Spinal cord (tissue), 10 donors: Measurements from ENCODE around the gene SPTLC1. TPM values are rescaled to one million over a fixed set of nuclear protein-coding genes. Genes with fewer than 3 reads are reported as not detected.
"Not testable (repeated sequence)": the region's sequence is repeated elsewhere in the genome, so short reads cannot be mapped to it uniquely, and the experiment has no call there.

Experiments used
- DNase-seq, 6 donors: peaks; one replicate each; pipeline versions ENCODE4 v3.0.0 to v3.0.0-alpha.2; 2013 to 2015; ENCODE audit warnings: low spot score in 6 of 6, low read depth in 4 of 6
- H3K27ac ChIP-seq: one replicate; pipeline ENCODE4 v1.5.1; 2013; ENCODE audit warnings: low read depth, low read length, control low read depth
- H3K27me3 ChIP-seq: one replicate; pipeline ENCODE4 v1.6.1; 2013; ENCODE audit warnings: low read length; ENCODE audit not compliant: control insufficient read depth, insufficient read depth
- H3K36me3 ChIP-seq: one replicate; pipeline ENCODE4 v1.6.1; 2013; ENCODE audit warnings: low read length; ENCODE audit not compliant: control insufficient read depth, insufficient read depth
- H3K4me1 ChIP-seq: one replicate; pipeline ENCODE4 v1.6.1; 2013; ENCODE audit warnings: low read length; ENCODE audit not compliant: control insufficient read depth, insufficient read depth
- H3K4me3 ChIP-seq: one replicate; pipeline ENCODE4 v1.5.1; 2013; ENCODE audit warnings: low read depth, low read length, control low read depth
- H3K9me3 ChIP-seq: one replicate; pipeline ENCODE4 v1.6.1; 2013; ENCODE audit warnings: low read length; ENCODE audit not compliant: control insufficient read depth, insufficient read depth
- WGBS: methylation state at CpG from one replicate; pipeline ENCODE4 v1.1.5; 2013; ENCODE audit warnings: missing lambda C conversion rate; ENCODE audit not compliant: insufficient coverage; 5-methylcytosine and 5-hydroxymethylcytosine counted together
- polyA plus RNA-seq, 2 donors: library from polyadenylated mRNA; unstranded; fragments of 120-200 nt; gene quantifications; one replicate each; pipeline ENCODE4 v1.2.1, GENCODE V29; 2013; ENCODE audit not compliant: insufficient read length in 2 of 2
- total RNA-seq, 2 donors: library from RNA; depleted of rRNA in 1 of 2; stranded (reverse); fragments of 120-200 nt in 1 of 2; fragments of >200 nt in 1 of 2; gene quantifications; one replicate each; pipeline versions ENCODE4 v1.2.3 to v1.2.4, GENCODE V29; 2013 to 2014
- donor health status: healthy.

Gene SPTLC1
- total and polyA plus RNA-seq, 4 donors = 63.8 to 126 (median 75.7) TPM

- H3K27ac ChIP-seq, H3K9me3 ChIP-seq, H3K27me3 ChIP-seq, H3K36me3 ChIP-seq, H3K4me3 ChIP-seq: not testable (repeated sequence)
- H3K4me1 ChIP-seq = peaks cover 17% of the 10 kb centered on the region
- WGBS = 69% methylated on average over 8 of the region's 10 CpGs
- DNase-seq = peak in 2 of 6 donors; percentile 21 to 80
These were observed 38.5 kb upstream of the SPTLC1 start for GRCh38 chr9:92153466-92154415.

DNA sequence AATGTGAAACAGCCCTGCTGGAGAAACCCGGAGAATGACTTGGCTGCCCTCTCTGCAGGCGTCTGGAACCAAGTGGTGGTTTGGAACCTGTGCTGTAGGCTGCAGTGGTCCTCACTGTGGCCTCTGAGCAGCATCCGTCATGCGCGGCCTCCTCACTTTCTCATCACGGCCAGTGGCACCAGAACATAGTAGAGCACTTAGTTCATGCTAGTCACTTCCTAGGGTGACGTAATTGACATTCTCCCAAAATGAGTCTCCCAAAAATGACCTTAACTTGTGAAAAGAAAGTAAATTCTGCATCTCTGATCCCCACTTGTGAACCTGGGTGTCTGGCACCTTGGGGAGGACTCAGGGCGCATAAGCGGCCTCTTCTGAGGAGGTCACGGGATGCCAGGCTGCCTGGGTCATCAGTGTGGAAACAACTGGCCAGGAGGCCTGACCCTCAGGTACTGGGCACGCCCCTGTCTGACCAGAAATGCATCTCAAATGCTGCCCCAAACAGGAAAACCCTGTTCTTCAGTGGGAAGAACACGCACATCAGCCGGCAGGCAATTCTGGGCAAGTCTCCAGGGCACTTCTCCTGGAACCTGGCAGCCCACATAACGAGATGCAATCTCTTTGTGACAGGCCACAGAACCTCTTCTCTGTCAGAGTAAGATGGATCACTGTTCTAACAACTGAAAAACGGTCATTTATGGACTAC is 36.6 kb upstream of the SPTLC1 start:
- DNase-seq = peak in 2 of 6 donors; percentile 62 to 64
- H3K9me3 ChIP-seq = no peaks in the 10 kb centered on the region
- H3K4me3 ChIP-seq = no peak overlapping the region
- WGBS = 68% methylated on average over 14 of the region's 15 CpGs
- H3K27me3 ChIP-seq = no peaks in the 10 kb centered on the region
- H3K27ac ChIP-seq = no peak overlapping the region
- H3K36me3 ChIP-seq = no peaks in the 10 kb centered on the region
- H3K4me1 ChIP-seq = peaks cover 26% of the 10 kb centered on the region

DNA sequence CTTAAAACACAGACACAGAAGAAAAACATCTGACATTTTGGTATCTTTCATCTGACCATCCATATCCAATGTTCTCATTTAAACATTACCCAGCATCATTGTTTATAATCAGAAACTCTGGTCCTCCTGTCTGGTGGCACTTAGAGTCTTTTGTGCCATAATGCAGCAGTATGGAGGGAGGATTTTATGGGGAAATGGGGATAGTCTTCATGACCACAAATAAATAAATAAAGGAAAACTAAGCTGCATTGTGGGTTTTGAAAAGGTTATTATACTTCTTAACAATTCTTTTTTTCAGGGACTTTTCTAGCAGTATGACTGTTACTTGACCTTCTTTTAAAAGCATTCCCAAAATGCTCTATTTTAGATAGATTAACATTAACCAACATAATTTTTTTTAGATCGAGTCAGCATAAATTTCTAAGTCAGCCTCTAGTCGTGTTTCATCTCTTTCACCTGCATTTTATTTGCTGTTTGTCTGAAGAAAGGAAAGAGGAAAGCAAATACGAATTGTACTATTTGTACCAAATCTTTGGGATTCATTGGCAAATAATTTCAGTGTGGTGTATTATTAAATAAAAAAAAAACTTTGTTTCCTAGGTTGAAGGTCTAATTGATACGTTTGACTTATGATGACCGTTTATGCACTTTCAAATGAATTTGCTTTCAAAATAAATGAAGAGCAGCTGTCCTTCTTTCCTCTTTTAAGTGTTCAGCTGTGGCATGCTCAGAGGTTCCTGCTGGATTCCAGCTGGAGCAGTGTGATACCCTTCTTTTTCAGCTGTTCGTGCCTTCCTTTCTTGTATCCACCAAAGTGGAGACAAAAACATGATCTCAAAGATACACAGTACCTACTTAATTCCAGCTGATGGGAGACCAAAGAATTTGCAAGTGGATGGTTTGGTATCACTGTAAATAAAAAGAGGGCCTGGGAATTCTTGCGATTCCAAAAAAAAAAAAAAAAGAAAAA is 35.6 kb upstream of the SPTLC1 start:
- H3K4me3 ChIP-seq, H3K27ac ChIP-seq, H3K27me3 ChIP-seq, H3K9me3 ChIP-seq, H3K36me3 ChIP-seq, DNase-seq: not testable (repeated sequence)
- no CpG with 5 or more reads among the region's 7 CpGs for WGBS
- peaks cover 31% of the 10 kb centered on the region for H3K4me1 ChIP-seq

- 73% methylated on average over 8 of the region's 8 CpGs for WGBS
- H3K4me3 ChIP-seq = no peak overlapping the region
- H3K27ac ChIP-seq = no peak overlapping the region
- no peaks in the 10 kb centered on the region for H3K27me3 ChIP-seq
- no peaks in the 10 kb centered on the region for H3K36me3 ChIP-seq
- H3K9me3 ChIP-seq = no peaks in the 10 kb centered on the region
- peaks cover 22% of the 10 kb centered on the region for H3K4me1 ChIP-seq
- DNase-seq = no peak
These were observed 32.6 kb upstream of the SPTLC1 start for GRCh38 chr9:92147852-92148180.

- 33% methylated on average over 21 of the region's 21 CpGs for WGBS
- no peaks in the 10 kb centered on the region for H3K36me3 ChIP-seq
- peak in 1 of 6 donors; percentile 9 for DNase-seq
- H3K27ac ChIP-seq = no peak overlapping the region
- no peaks in the 10 kb centered on the region for H3K9me3 ChIP-seq
- peaks cover 19% of the 10 kb centered on the region for H3K4me1 ChIP-seq
- peaks cover 3% of the 10 kb centered on the region for H3K27me3 ChIP-seq
- no peak overlapping the region for H3K4me3 ChIP-seq
These were observed 32.0 kb upstream of the SPTLC1 start for GRCh38 chr9:92147030-92147851.

GRCh38 chr9:92146610-92147009 is 31.4 kb upstream of the SPTLC1 start:
- Histone ChIP-seq H3K27me3 (peaks cover 9% of the 10 kb centered on the region), H3K27ac (no peak overlapping the region), H3K4me3 (no peak overlapping the region), H3K9me3 (no peaks in the 10 kb centered on the region), H3K36me3 (no peaks in the 10 kb centered on the region), H3K4me1 (peaks cover 18% of the 10 kb centered on the region)
- DNase-seq = no peak
- WGBS = 27% methylated on average over 1 of the region's 3 CpGs

DNA sequence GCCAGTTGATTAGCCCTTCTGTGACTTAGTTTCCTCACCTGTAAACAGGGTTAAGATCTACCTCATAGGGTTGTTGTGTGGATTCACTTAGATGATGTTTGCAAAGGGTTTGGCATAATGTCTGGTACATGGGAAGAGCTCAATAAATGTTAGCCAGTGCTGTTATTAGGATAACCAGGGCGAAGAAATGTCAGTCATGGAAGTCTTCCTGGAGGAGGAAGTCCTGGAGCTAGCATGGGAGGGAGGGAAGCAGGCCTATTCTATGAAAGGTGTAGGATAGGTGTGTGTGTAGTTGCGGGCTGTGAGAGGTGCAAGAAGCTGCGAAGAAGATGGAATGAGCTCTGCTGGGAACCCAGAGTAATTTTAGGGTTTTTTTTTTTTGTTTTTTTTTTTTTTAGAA is 30.6 kb upstream of the SPTLC1 start:
- H3K36me3 ChIP-seq, H3K4me3 ChIP-seq, H3K27ac ChIP-seq, DNase-seq, H3K9me3 ChIP-seq: not testable (repeated sequence)
- 93% methylated on average over 3 of the region's 3 CpGs for WGBS
- peaks cover 15% of the 10 kb centered on the region for H3K27me3 ChIP-seq
- peaks cover 22% of the 10 kb centered on the region for H3K4me1 ChIP-seq

GRCh38 chr9:92142329-92142728 is 27.1 kb upstream of the SPTLC1 start:
- H3K27me3 ChIP-seq = peaks cover 26% of the 10 kb centered on the region

More at GRCh38 chr9:92142329-92142728, 27.1 kb upstream of the SPTLC1 start:
- Histone ChIP-seq H3K9me3 (no peaks in the 10 kb centered on the region), H3K36me3 (no peaks in the 10 kb centered on the region), H3K4me3 (no peak overlapping the region), H3K4me1 (peaks cover 29% of the 10 kb centered on the region), H3K27ac (no peak overlapping the region)
- WGBS = 80% methylated on average over 6 of the region's 8 CpGs
- no peak for DNase-seq
